ENCODE results near the gene RPS6KB2. TPM values are rescaled to one million over a fixed set of nuclear protein-coding genes. Genes with fewer than 3 reads are reported as not detected.

Gene RPS6KB2
- polyA plus RNA-seq, 1 donor (not counting 4 experiments of a cell fraction or from before 2014, with no cell fraction given), result 61.4 TPM

- H3K4me2 ChIP-seq (ENCODE audit: control insufficient read depth, extremely low read depth, insufficient read depth, low read depth, low read length), result no peak overlapping the region
- TF ChIP-seq EZH2 (IDR thresholded peaks at IDR 0.05; ENCODE audit: low read length) (no peak), CTCF (optimal IDR thresholded peaks at IDR 0.05 in 1 of 3, IDR thresholded peaks at IDR 0.05 in 1 of 3, conservative IDR thresholded peaks at IDR 0.05 in 1 of 3; ENCODE audit: extremely low read depth in 1 of 3, insufficient read depth in 2 of 3, low read length in 3 of 3) (peak; percentile 42 to 71 (median 53))
- no peaks in the 10 kb centered on the region for H3K27me3 ChIP-seq (ENCODE audit: control insufficient read depth, extremely low read depth, insufficient read depth, low read length)
- peaks cover 20% of the 10 kb centered on the region for H3K4me1 ChIP-seq (ENCODE audit: control insufficient read depth, extremely low read depth, insufficient read depth, low read length)
- no peak overlapping the region for H3K27ac ChIP-seq (ENCODE audit: control insufficient read depth, insufficient read depth, low read length)
- no peaks in the 10 kb centered on the region for H3K9me3 ChIP-seq (ENCODE audit: control insufficient read depth, low read depth, low read length)
- FAIRE-seq (no peak), DNase-seq (ENCODE audit: low read depth, low spot score) (no peak)
- peaks cover 10% of the 10 kb centered on the region for H3K79me2 ChIP-seq (ENCODE audit: control insufficient read depth, insufficient read depth, low read length)
- H3K9me1 ChIP-seq (ENCODE audit: control insufficient read depth, extremely low read depth, insufficient read depth, low read length), result no peaks in the 10 kb centered on the region
- no peak overlapping the region for H2AFZ ChIP-seq (ENCODE audit: control insufficient read depth, low read length)
- H4K20me1 ChIP-seq (ENCODE audit: control insufficient read depth, extremely low read depth, insufficient read depth, low read length), result no peaks in the 10 kb centered on the region
- peaks cover 0 to 4% of the 10 kb centered on the region in 2 experiments for H3K36me3 ChIP-seq (ENCODE audit: control insufficient read depth in 2 of 2, extremely low read depth in 1 of 2, insufficient read depth in 2 of 2, low read length in 2 of 2)
- no peak overlapping the region for H3K4me3 ChIP-seq (ENCODE audit: control insufficient read depth in 2 of 3, extremely low read depth in 1 of 3, insufficient read depth in 2 of 3, low read depth in 1 of 3, low read length in 3 of 3)
- dilution Hi-C loops (cut with MboI; ENCODE audit: extremely low pct_ligation_motif_present, low sequenced_read_pairs), result no loop called here
- H3K9ac ChIP-seq (ENCODE audit: control insufficient read depth, extremely low read depth, insufficient read depth, low read length), result no peak overlapping the region
These were observed 38.8 kb upstream of the RPS6KB2 start for GRCh38 chr11:67389477-67389876.

- H3K4me2 ChIP-seq (ENCODE audit: control insufficient read depth, extremely low read depth, insufficient read depth, low read depth, low read length), result peak overlapping the region; percentile 100
- H3K27ac ChIP-seq (ENCODE audit: control insufficient read depth, insufficient read depth, low read length), result peak overlapping the region; percentile 76
- no peak for DNase-seq (ENCODE audit: low read depth, low spot score)
- no peaks in the 10 kb centered on the region for H3K27me3 ChIP-seq (ENCODE audit: control insufficient read depth, extremely low read depth, insufficient read depth, low read length)
- H3K9me3 ChIP-seq (ENCODE audit: control insufficient read depth, low read depth, low read length), result no peaks in the 10 kb centered on the region
- dilution Hi-C loops (cut with MboI; ENCODE audit: extremely low pct_ligation_motif_present, low sequenced_read_pairs), result no loop called here
- H3K36me3 ChIP-seq (ENCODE audit: control insufficient read depth in 2 of 2, extremely low read depth in 1 of 2, insufficient read depth in 2 of 2, low read length in 2 of 2), result peaks cover 2 to 11% of the 10 kb centered on the region in 2 experiments
- peak overlapping the region; percentile 91 for H2AFZ ChIP-seq (ENCODE audit: control insufficient read depth, low read length)
- no peak for TF ChIP-seq CTCF (optimal IDR thresholded peaks at IDR 0.05 in 1 of 3, IDR thresholded peaks at IDR 0.05 in 1 of 3, conservative IDR thresholded peaks at IDR 0.05 in 1 of 3; ENCODE audit: extremely low read depth in 1 of 3, insufficient read depth in 2 of 3, low read length in 3 of 3)
- H3K4me1 ChIP-seq (ENCODE audit: control insufficient read depth, extremely low read depth, insufficient read depth, low read length), result peaks cover 11% of the 10 kb centered on the region
- peak overlapping the region; percentile 80 to 97 (median 89) for H3K4me3 ChIP-seq (ENCODE audit: control insufficient read depth in 2 of 3, extremely low read depth in 1 of 3, insufficient read depth in 2 of 3, low read depth in 1 of 3, low read length in 3 of 3)
- peak overlapping the region; percentile 93 for H3K9ac ChIP-seq (ENCODE audit: control insufficient read depth, extremely low read depth, insufficient read depth, low read length)
- H3K79me2 ChIP-seq (ENCODE audit: control insufficient read depth, insufficient read depth, low read length), result peaks cover 10% of the 10 kb centered on the region
- H3K9me1 ChIP-seq (ENCODE audit: control insufficient read depth, extremely low read depth, insufficient read depth, low read length), result no peaks in the 10 kb centered on the region
- H4K20me1 ChIP-seq (ENCODE audit: control insufficient read depth, extremely low read depth, insufficient read depth, low read length), result no peaks in the 10 kb centered on the region
- no peak for FAIRE-seq
These were observed 37.4 kb upstream of the RPS6KB2 start for GRCh38 chr11:67390947-67391303.

Data from keratinocyte (primary cell).